T-helper 1 cell (primary cell): ENCODE data around the gene HTT.

Experiments used
- DNase-seq, 5 donors: peaks; one replicate each; pipeline ENCODE4 v3.0.0-alpha.2; 2012 to 2020

Gene HTT

GRCh38 chr4:3223956-3224748 lies 149.7 kb downstream of the HTT start:
- no peak for DNase-seq

- no peak for DNase-seq
These were observed 150.8 kb downstream of the HTT start for GRCh38 chr4:3225071-3225850.

GRCh38 chr4:3225936-3226335 lies 151.5 kb downstream of the HTT start:
- DNase-seq = no peak

GRCh38 chr4:3226467-3226866 lies 152.0 kb downstream of the HTT start:
- DNase-seq = no peak

- no peak for DNase-seq
These were observed 152.5 kb downstream of the HTT start for GRCh38 chr4:3226944-3227343.

GRCh38 chr4:3227878-3228675 lies 153.6 kb downstream of the HTT start:
- DNase-seq = no peak

- DNase-seq = no peak
These were observed 154.4 kb downstream of the HTT start for GRCh38 chr4:3228881-3229280.

GRCh38 chr4:3229328-3229727 lies 154.8 kb downstream of the HTT start:
- no peak for DNase-seq

- no peak for DNase-seq
These were observed 155.5 kb downstream of the HTT start for GRCh38 chr4:3229964-3230363.

GRCh38 chr4:3231471-3231870 lies 157.0 kb downstream of the HTT start:
- no peak for DNase-seq

- no peak for DNase-seq
These were observed 157.5 kb downstream of the HTT start for GRCh38 chr4:3232001-3232400.

- DNase-seq = no peak
These were observed 158.4 kb downstream of the HTT start for GRCh38 chr4:3232871-3233271.

GRCh38 chr4:3233391-3234071 lies 159.1 kb downstream of the HTT start:
- DNase-seq = no peak

GRCh38 chr4:3234171-3235029 lies 159.9 kb downstream of the HTT start:
- DNase-seq = no peak

GRCh38 chr4:3235030-3235345 lies 160.5 kb downstream of the HTT start:
- DNase-seq = no peak

GRCh38 chr4:3235581-3235980 lies 161.1 kb downstream of the HTT start:
- DNase-seq = no peak

GRCh38 chr4:3236326-3236878 lies 161.9 kb downstream of the HTT start:
- DNase-seq = no peak

- DNase-seq = no peak
These were observed 162.8 kb downstream of the HTT start for GRCh38 chr4:3237266-3237665.

- DNase-seq = no peak
These were observed 163.5 kb downstream of the HTT start for GRCh38 chr4:3237712-3238560.

GRCh38 chr4:3238721-3239120 lies 164.2 kb downstream of the HTT start:
- no peak for DNase-seq

- DNase-seq = no peak
These were observed 164.8 kb downstream of the HTT start for GRCh38 chr4:3239303-3239702.
